Lower leg skin (tissue), 4 donors: ENCODE data around the gene MYOG. TPM values are rescaled to one million over a fixed set of nuclear protein-coding genes. Genes with fewer than 3 reads are reported as not detected.

Experiments used
- DNase-seq, 2 donors: peaks; one replicate each; pipeline ENCODE4 v3.0.0-alpha.2; 2019; ENCODE audit warnings: low spot score in 2 of 2
- H3K4me3 ChIP-seq: fragments of 200-600 bp; sonication (generic); 2 replicates; pipeline ENCODE4 v1.5.1; 2017; ENCODE audit warnings: mild to moderate bottlenecking, low read depth; ENCODE audit not compliant: poor library complexity, severe bottlenecking
- CTCF ChIP-seq, 3 donors: fragments of 450-650 bp; IDR thresholded peaks; one replicate each; pipeline ENCODE4 v1.5.1; 2016; ENCODE audit warnings: antibody characterized with exemption in 3 of 3, mild to moderate bottlenecking in 3 of 3, moderate library complexity in 2 of 3
- POLR2A ChIP-seq, 2 donors: fragments of 450-650 bp; IDR thresholded peaks; one replicate each; pipeline ENCODE4 v1.6.1; 2016 to 2017; ENCODE audit warnings: antibody characterized with exemption in 2 of 2, mild to moderate bottlenecking in 1 of 2, moderate library complexity in 1 of 2
- whole genome bisulfite sequencing, 2 donors: methylation state at CpG; one replicate each; pipeline ENCODE4 v1.1.5; 2018; 5-methylcytosine and 5-hydroxymethylcytosine counted together
- intact Hi-C: fragments of 100-400 bp; cut with DNase I; formaldehyde crosslinking; loops from one replicate; pipeline ENCODE4 v1.15.0; 2023; ENCODE audit warnings: low total_unique reads
- total RNA-seq, 4 donors: library from RNA; depleted of rRNA; stranded (reverse); fragments of >200 nt; gene quantifications; one replicate each; pipeline ENCODE4 v1.1.0, GENCODE V29; 2016

Gene MYOG
- total RNA-seq, 4 donors from 2014 or later: not detected

GRCh38 chr1:203089651-203090045 is 3.8 kb upstream of the MYOG start:
- TF ChIP-seq POLR2A (IDR thresholded peaks at IDR 0.05): no peak
- TF ChIP-seq CTCF (IDR thresholded peaks at IDR 0.05): no peak
- 78% methylated on average over 7 of the region's 7 CpGs for WGBS, 2 donors
- peak; percentile 1 to 70 for DNase-seq
- H3K4me3 ChIP-seq: no peak overlapping the region
- intact Hi-C loops: no loop called here

- 76 to 80% methylated on average over 7 of the region's 7 CpGs for WGBS, 2 donors
- H3K4me3 ChIP-seq: no peak overlapping the region
- intact Hi-C loops: no loop called here
- TF ChIP-seq CTCF (IDR thresholded peaks at IDR 0.05) (no peak), POLR2A (IDR thresholded peaks at IDR 0.05) (no peak)
- DNase-seq: peak in 1 of 2 donors; percentile 64
These were observed 3.3 kb upstream of the MYOG start for GRCh38 chr1:203089001-203089650.

- 87 to 94% methylated on average over 3 of the region's 3 CpGs for WGBS, 2 donors
- DNase-seq: peak in 1 of 2 donors; percentile 42
- intact Hi-C loops: no loop called here
- TF ChIP-seq CTCF (IDR thresholded peaks at IDR 0.05) (no peak), POLR2A (IDR thresholded peaks at IDR 0.05) (no peak)
- H3K4me3 ChIP-seq: no peak overlapping the region
These were observed 2.6 kb upstream of the MYOG start for GRCh38 chr1:203088441-203088840.

GRCh38 chr1:203086992-203087763 is 1.4 kb upstream of the MYOG start:
- H3K4me3 ChIP-seq: no peak overlapping the region
- TF ChIP-seq CTCF (IDR thresholded peaks at IDR 0.05): no peak
- TF ChIP-seq POLR2A (IDR thresholded peaks at IDR 0.05): no peak
- peak in 1 of 2 donors; percentile 43 for DNase-seq
- intact Hi-C loops: no loop called here
- 85 to 86% methylated on average over 11 of the region's 11 CpGs for WGBS, 2 donors

GRCh38 chr1:203084588-203085527 is 954 bp downstream of the MYOG start:
- TF ChIP-seq CTCF (IDR thresholded peaks at IDR 0.05): no peak
- no peak for TF ChIP-seq POLR2A (IDR thresholded peaks at IDR 0.05)
- 91 to 97% methylated on average over 6 to 10 of the region's 14 CpGs for WGBS, 2 donors
- no peak overlapping the region for H3K4me3 ChIP-seq
- intact Hi-C loops: no loop called here
- DNase-seq: peak in 1 of 2 donors; percentile 45
